SK-N-SH (cell line): Measurements from ENCODE around the gene PON3.

Source experiments
- CHD2 ChIP-seq: fragments of 150-350 bp; IDR thresholded peaks from 2 replicates; pipeline ENCODE4 v1.6.1; 2018; ENCODE audit warnings: low read length; ENCODE audit not compliant: partially characterized antibody
- CTCF ChIP-seq: fragments of 200-600 bp; sonication (generic); IDR thresholded peaks from 2 replicates; pipeline ENCODE4 v1.6.1; 2017; ENCODE audit warnings: antibody characterized with exemption, mild to moderate bottlenecking, moderate library complexity
- EP300 ChIP-seq, 2 experiments: IDR thresholded peaks; 2 replicates each; pipeline versions ENCODE4 v1.4.0 to v1.6.1; 2012; ENCODE audit warnings: borderline replicate concordance in 1 of 2, low read depth in 1 of 2, low read length in 1 of 2
- EZH2phosphoT487 ChIP-seq: fragments of 200-600 bp; sonication (generic); IDR thresholded peaks from 2 replicates; pipeline ENCODE4 v1.6.1; 2017; ENCODE audit warnings: low read depth, mixed run types, mild to moderate bottlenecking, antibody characterized with exemption, moderate library complexity, borderline replicate concordance
- FOSL2 ChIP-seq: IDR thresholded peaks from 2 replicates; pipeline ENCODE4 v1.4.0; 2012; ENCODE audit warnings: low read depth, mild to moderate bottlenecking, moderate library complexity, borderline replicate concordance
- FOXJ3 ChIP-seq: sonication (generic); formaldehyde crosslinking; IDR thresholded peaks from 2 replicates; pipeline ENCODE4 v1.5.1; 2020; ENCODE audit warnings: mild to moderate bottlenecking, missing genetic modification reagents
- NFIC ChIP-seq: IDR thresholded peaks from 2 replicates; pipeline ENCODE4 v1.4.0; 2012; ENCODE audit warnings: borderline replicate concordance
- POLR2AphosphoS5 ChIP-seq: IDR thresholded peaks from 2 replicates; pipeline ENCODE4 v1.6.1; 2012; ENCODE audit warnings: low read depth, low read length
- SMC3 ChIP-seq: IDR thresholded peaks from 2 replicates; pipeline ENCODE4 v1.6.1; 2012; ENCODE audit warnings: low read depth, low read length, improper control_type of control experiment
- TAF1 ChIP-seq: IDR thresholded peaks from 2 replicates; pipeline ENCODE4 v1.6.1; 2012; ENCODE audit warnings: low read depth, mild to moderate bottlenecking, low read length, moderate library complexity, borderline replicate concordance
- TCF12 ChIP-seq: IDR thresholded peaks from 2 replicates; pipeline ENCODE4 v1.4.0; 2012
- USF1 ChIP-seq: IDR thresholded peaks from 2 replicates; pipeline ENCODE4 v1.4.0; 2012; ENCODE audit warnings: low read depth, borderline replicate concordance
- ZBTB33 ChIP-seq: IDR thresholded peaks from 2 replicates; pipeline ENCODE4 v1.4.0; 2012; ENCODE audit warnings: low read depth, borderline replicate concordance
- TF ChIP-seq, protein P1 (sequence below): IDR thresholded peaks from 2 replicates; pipeline ENCODE4 v1.4.0; 2012; ENCODE audit warnings: low read depth

- TF ChIP-seq POLR2AphosphoS5 (no peak), CTCF (no peak), ZBTB33 (no peak), USF1 (no peak), SMC3 (no peak), NFIC (no peak), EZH2phosphoT487 (no peak), FOSL2 (no peak), FOXJ3 (no peak), EP300 (IDR thresholded peaks at IDR 0.05; ENCODE audit: borderline replicate concordance in 1 of 2, low read depth in 1 of 2, low read length in 1 of 2) (no peak), TCF12 (no peak), CHD2 (no peak), TAF1 (no peak)
- TF ChIP-seq, protein P1, sequence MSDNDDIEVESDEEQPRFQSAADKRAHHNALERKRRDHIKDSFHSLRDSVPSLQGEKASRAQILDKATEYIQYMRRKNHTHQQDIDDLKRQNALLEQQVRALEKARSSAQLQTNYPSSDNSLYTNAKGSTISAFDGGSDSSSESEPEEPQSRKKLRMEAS, result no peak
Observed at GRCh38 chr7:95323410-95324129, 72.6 kb downstream of the PON3 start.
